Keratinocyte (primary cell): ENCODE measurements around the gene KHSRP. TPM values are rescaled to one million over a fixed set of nuclear protein-coding genes. Genes with fewer than 3 reads are reported as not detected.

Experiments
- DNase-seq: peaks from one replicate; pipeline ENCODE4 v3.0.0-alpha.2; 2011; ENCODE audit warnings: low read depth, missing footprints, low spot score
- FAIRE-seq: peaks from 2 replicates; lab custom pipeline; 2011; peaks lifted over from hg19 to GRCh38; lab: Jason Lieb, UNC
- H2AFZ ChIP-seq: 2 replicates; pipeline ENCODE4 v1.6.0; 2012; ENCODE audit warnings: low read length, control low read depth, inconsistent platforms; ENCODE audit not compliant: control insufficient read depth
- H3K27ac ChIP-seq: 2 replicates; pipeline ENCODE4 v1.5.1; 2011; ENCODE audit warnings: low read length; ENCODE audit not compliant: control insufficient read depth, insufficient read depth
- H3K27me3 ChIP-seq: 3 replicates; pipeline ENCODE4 v1.6.0; 2011; ENCODE audit warnings: low read length; ENCODE audit not compliant: control insufficient read depth, insufficient read depth; ENCODE audit errors: extremely low read depth
- H3K36me3 ChIP-seq, 2 experiments: 2 replicates in 1 of 2; 3 replicates in 1 of 2; pipeline ENCODE4 v1.5.1; 2011; ENCODE audit warnings: low read length in 2 of 2, mild to moderate bottlenecking in 1 of 2; ENCODE audit not compliant: control insufficient read depth in 2 of 2, insufficient read depth in 2 of 2; ENCODE audit errors: extremely low read depth in 1 of 2
- H3K4me1 ChIP-seq: 3 replicates; pipeline ENCODE4 v1.5.1; 2011; ENCODE audit warnings: low read length; ENCODE audit not compliant: control insufficient read depth, insufficient read depth; ENCODE audit errors: extremely low read depth
- H3K4me2 ChIP-seq: 3 replicates; pipeline ENCODE4 v1.6.0; 2011; ENCODE audit warnings: low read depth, low read length; ENCODE audit not compliant: control insufficient read depth, insufficient read depth; ENCODE audit errors: extremely low read depth
- H3K4me3 ChIP-seq, 3 experiments: fragments of 200-600 bp in 1 of 3; sonication (generic) in 1 of 3; 2 replicates in 2 of 3; 3 replicates in 1 of 3; pipeline ENCODE4 v1.5.1; 2011 to 2016; ENCODE audit warnings: low read length in 3 of 3, mild to moderate bottlenecking in 3 of 3, control low read depth in 2 of 3, inconsistent platforms in 1 of 3, low read depth in 1 of 3, mixed read lengths in 1 of 3, mixed run types in 1 of 3, moderate library complexity in 1 of 3; ENCODE audit not compliant: control insufficient read depth in 2 of 3, insufficient read depth in 2 of 3; ENCODE audit errors: extremely low read depth in 1 of 3
- H3K79me2 ChIP-seq: 2 replicates; pipeline ENCODE4 v1.6.0; 2012; ENCODE audit warnings: low read length; ENCODE audit not compliant: control insufficient read depth, insufficient read depth
- H3K9ac ChIP-seq: 3 replicates; pipeline ENCODE4 v1.6.0; 2011; ENCODE audit warnings: low read length; ENCODE audit not compliant: control insufficient read depth, insufficient read depth; ENCODE audit errors: extremely low read depth
- H3K9me1 ChIP-seq: 3 replicates; pipeline ENCODE4 v1.6.0; 2011; ENCODE audit warnings: low read length; ENCODE audit not compliant: control insufficient read depth, insufficient read depth; ENCODE audit errors: extremely low read depth
- H3K9me3 ChIP-seq: 2 replicates; pipeline ENCODE4 v1.5.1; 2012; ENCODE audit warnings: low read depth, low read length; ENCODE audit not compliant: control insufficient read depth
- H4K20me1 ChIP-seq: 3 replicates; pipeline ENCODE4 v1.6.0; 2011; ENCODE audit warnings: low read length; ENCODE audit not compliant: control insufficient read depth, insufficient read depth; ENCODE audit errors: extremely low read depth
- EZH2 ChIP-seq: IDR thresholded peaks from one replicate; pipeline ENCODE4 v1.6.1; 2012; ENCODE audit warnings: inconsistent platforms, mild to moderate bottlenecking, low read length, moderate library complexity
- dilution Hi-C: fragments of 300-500 bp; cut with MboI; formaldehyde crosslinking; loops from one replicate; pipeline ENCODE4 v1.7.0; 2020; ENCODE audit warnings: low sequenced_read_pairs; ENCODE audit not compliant: extremely low pct_ligation_motif_present
- polyA plus RNA-seq, 5 experiments: library from polyadenylated mRNA; depleted of rRNA in 3 of 5; stranded (reverse) in 3 of 5; stranded (forward) in 1 of 5; unstranded in 1 of 5; fragments of >200 nt; gene quantifications; 1 replicate in 1 of 5; 2 replicates in 3 of 5; 3 replicates in 1 of 5; pipeline versions ENCODE4 v1.2.1 to v1.2.3, GENCODE V29; 2011 to 2012; ENCODE audit warnings: missing spikeins in 2 of 5, low read depth in 1 of 5, low replicate concordance in 1 of 5
- TF ChIP-seq, protein P1 (sequence below), 3 experiments: IDR thresholded peaks in 1 of 3; conservative IDR thresholded peaks in 1 of 3; optimal IDR thresholded peaks in 1 of 3; 2 replicates in 2 of 3; 3 replicates in 1 of 3; pipeline versions ENCODE3 to v1.5.1; 2011; ENCODE audit warnings: low read length in 3 of 3, mild to moderate bottlenecking in 3 of 3, moderate library complexity in 2 of 3, control low read depth in 1 of 3, inconsistent platforms in 1 of 3; ENCODE audit not compliant: insufficient read depth in 2 of 3; ENCODE audit errors: extremely low read depth in 1 of 3

Gene KHSRP
- polyA plus RNA-seq, 1 donor (not counting 4 experiments of a cell fraction or from before 2014, with no cell fraction given), result 56.6 TPM

DNA sequence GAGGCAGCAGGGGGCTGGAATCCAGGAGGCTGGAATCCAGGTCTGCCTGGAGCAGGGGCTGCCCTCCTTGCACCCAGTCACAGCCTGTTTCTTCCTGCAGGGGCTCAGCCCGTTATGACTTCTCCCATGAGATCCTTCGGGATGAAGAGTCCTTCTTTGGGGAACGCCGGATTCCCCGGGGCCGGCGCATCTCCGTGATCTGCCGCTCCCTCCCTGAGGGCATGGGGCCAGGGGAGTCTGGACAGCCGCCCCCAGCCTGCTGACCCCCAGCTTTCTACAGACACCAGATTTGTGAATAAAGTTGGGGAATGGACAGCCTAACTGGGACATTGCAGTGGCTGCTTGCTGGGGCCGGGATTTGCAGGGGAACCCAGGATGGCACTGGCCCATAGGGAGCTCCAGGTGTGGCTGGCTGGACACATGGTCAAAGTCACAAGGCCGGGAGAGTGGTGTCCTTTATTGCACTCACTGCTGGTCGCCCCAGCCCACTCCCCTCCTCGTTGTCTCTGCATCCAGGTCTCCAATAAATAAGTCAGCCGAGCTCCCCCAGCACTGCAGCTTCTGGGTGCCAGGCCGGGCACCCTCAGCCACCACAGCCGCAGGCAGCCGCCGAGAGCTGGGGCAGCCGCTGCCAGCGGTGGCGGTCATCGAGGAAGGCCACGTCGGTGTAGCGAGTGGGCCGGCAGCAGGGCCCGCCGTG, 49.8 kb downstream of the KHSRP start:
- Histone ChIP-seq H3K27ac (no peak overlapping the region), H3K4me1 (peaks cover 10% of the 10 kb centered on the region), H3K4me3 (no peak overlapping the region), H4K20me1 (no peaks in the 10 kb centered on the region), H3K36me3 (peaks cover 3% of the 10 kb centered on the region in 2 experiments), H3K27me3 (no peaks in the 10 kb centered on the region), H3K79me2 (no peaks in the 10 kb centered on the region), H3K9ac (no peak overlapping the region), H3K9me3 (no peaks in the 10 kb centered on the region), H2AFZ (no peak overlapping the region), H3K9me1 (no peaks in the 10 kb centered on the region), H3K4me2 (no peak overlapping the region)
- dilution Hi-C loops, result no loop called here
- no peak for DNase-seq
- FAIRE-seq, result no peak
- no peak for TF ChIP-seq EZH2
- TF ChIP-seq, protein P1, sequence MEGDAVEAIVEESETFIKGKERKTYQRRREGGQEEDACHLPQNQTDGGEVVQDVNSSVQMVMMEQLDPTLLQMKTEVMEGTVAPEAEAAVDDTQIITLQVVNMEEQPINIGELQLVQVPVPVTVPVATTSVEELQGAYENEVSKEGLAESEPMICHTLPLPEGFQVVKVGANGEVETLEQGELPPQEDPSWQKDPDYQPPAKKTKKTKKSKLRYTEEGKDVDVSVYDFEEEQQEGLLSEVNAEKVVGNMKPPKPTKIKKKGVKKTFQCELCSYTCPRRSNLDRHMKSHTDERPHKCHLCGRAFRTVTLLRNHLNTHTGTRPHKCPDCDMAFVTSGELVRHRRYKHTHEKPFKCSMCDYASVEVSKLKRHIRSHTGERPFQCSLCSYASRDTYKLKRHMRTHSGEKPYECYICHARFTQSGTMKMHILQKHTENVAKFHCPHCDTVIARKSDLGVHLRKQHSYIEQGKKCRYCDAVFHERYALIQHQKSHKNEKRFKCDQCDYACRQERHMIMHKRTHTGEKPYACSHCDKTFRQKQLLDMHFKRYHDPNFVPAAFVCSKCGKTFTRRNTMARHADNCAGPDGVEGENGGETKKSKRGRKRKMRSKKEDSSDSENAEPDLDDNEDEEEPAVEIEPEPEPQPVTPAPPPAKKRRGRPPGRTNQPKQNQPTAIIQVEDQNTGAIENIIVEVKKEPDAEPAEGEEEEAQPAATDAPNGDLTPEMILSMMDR (optimal IDR thresholded peaks at IDR 0.05 in 1 of 3, IDR thresholded peaks at IDR 0.05 in 1 of 3, conservative IDR thresholded peaks at IDR 0.05 in 1 of 3; ENCODE audit: extremely low read depth in 1 of 3, insufficient read depth in 2 of 3, low read length in 3 of 3), result no peak

DNA sequence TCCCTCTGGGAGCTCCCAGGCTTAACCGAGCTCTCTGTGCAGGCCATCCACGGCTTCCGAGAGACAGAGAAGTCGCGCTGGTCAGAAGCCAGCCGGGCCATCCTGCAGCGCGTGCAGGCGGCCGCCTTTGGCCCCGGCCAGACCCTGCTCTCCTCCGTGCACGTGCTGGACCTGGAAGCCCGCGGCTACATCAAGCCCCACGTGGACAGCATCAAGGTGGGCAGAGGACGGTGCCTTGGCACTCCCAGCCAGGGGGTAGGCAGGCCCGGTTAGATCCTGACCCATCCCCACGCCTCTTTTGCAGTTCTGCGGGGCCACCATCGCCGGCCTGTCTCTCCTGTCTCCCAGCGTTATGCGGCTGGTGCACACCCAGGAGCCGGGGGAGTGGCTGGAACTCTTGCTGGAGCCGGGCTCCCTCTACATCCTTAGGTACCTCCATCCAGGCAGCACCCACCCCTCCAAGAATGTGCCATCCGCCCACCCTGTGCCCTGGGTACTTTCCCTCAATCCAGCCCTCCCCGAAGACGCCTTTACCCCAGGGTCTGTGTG, 50.4 kb downstream of the KHSRP start:
- Histone ChIP-seq H3K9me3 (no peaks in the 10 kb centered on the region), H4K20me1 (no peaks in the 10 kb centered on the region), H2AFZ (no peak overlapping the region), H3K4me2 (peak overlapping the region; percentile 77), H3K9me1 (no peaks in the 10 kb centered on the region), H3K4me1 (peaks cover 10% of the 10 kb centered on the region), H3K27ac (no peak overlapping the region), H3K27me3 (no peaks in the 10 kb centered on the region), H3K9ac (no peak overlapping the region), H3K36me3 (peaks cover 0 to 2% of the 10 kb centered on the region in 2 experiments), H3K79me2 (no peaks in the 10 kb centered on the region), H3K4me3 (peak overlapping the region in 1 of 3 experiments; percentile 45)
- no peak for TF ChIP-seq EZH2
- TF ChIP-seq, protein P1 (optimal IDR thresholded peaks at IDR 0.05 in 1 of 3, IDR thresholded peaks at IDR 0.05 in 1 of 3, conservative IDR thresholded peaks at IDR 0.05 in 1 of 3; ENCODE audit: extremely low read depth in 1 of 3, insufficient read depth in 2 of 3, low read length in 3 of 3), result no peak
- DNase-seq (no peak), FAIRE-seq (no peak)
- dilution Hi-C loops, result no loop called here
